ENCODE measurements around the gene FUT8. TPM values are rescaled to one million over a fixed set of nuclear protein-coding genes. Genes with fewer than 3 reads are reported as not detected.

Gene FUT8
- total and polyA plus RNA-seq, 2 of the 8 experiments (the other 6 are each of a cell fraction or from before 2014, with no cell fraction given): 10.5 to 25.1 TPM

DNA sequence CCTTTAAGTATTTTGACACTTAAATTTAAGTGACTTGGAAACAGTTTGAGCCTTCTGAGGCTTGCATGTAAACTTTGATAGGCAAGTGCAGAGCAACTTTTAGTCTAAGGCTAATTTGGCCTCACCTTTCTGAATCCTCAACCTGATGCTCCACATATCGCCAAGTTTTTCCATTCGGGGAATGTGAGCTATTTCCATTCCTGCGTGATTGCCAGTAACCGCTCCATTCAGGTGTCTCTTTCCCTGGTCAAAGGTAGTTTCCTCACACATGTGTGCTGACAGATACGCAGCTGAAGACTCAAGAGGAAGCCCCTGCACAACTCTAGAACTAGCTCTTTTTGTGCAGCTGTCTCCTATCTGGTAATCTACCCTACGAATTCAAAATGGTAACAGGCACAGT is 25.4 kb upstream of the FUT8 start:
- Histone ChIP-seq H3K23ac (ENCODE audit: insufficient read length) (no peak overlapping the region), H4K8ac (ENCODE audit: extremely low read depth, insufficient read depth, low read length) (no peak overlapping the region), H3K9ac (replicated peaks in 1 of 4; ENCODE audit: extremely low read depth in 1 of 4, low read depth in 3 of 4, low read length in 3 of 4) (no peak overlapping the region), H3K23me2 (ENCODE audit: low read depth, low read length) (no peaks in the 10 kb centered on the region), H3K36me3 (ENCODE audit: control insufficient read depth in 2 of 4, insufficient read depth in 4 of 4, low read length in 3 of 4) (no peaks in the 10 kb centered on the region), H3K27me3 (replicated peaks in 1 of 4; ENCODE audit: control insufficient read depth in 3 of 4, extremely low read depth in 1 of 4, insufficient read depth in 3 of 4, low read length in 3 of 4) (no peaks in the 10 kb centered on the region), H3K4me3 (ENCODE audit: extremely low read depth in 1 of 4, insufficient read depth in 2 of 4, low read depth in 3 of 4, low read length in 4 of 4) (no peak overlapping the region), H3K4me2 (ENCODE audit: insufficient read depth in 1 of 2, low read depth in 2 of 2, low read length in 2 of 2) (no peak overlapping the region), H3K9me3 (ENCODE audit: insufficient read depth in 2 of 2, low read depth in 1 of 2, low read length in 1 of 2) (no peaks in the 10 kb centered on the region), H3K18ac (ENCODE audit: extremely low read depth, low read length) (peak overlapping the region; percentile 4; the same call in 1 of the 2 replicates), H3K27ac (ENCODE audit: low read depth, low read length) (no peak overlapping the region), H2BK5ac (ENCODE audit: low read depth, low read length) (no peak overlapping the region), H3K56ac (replicated peaks; ENCODE audit: insufficient read length, low read depth, low read length) (no peak overlapping the region), H3K4ac (replicated peaks; ENCODE audit: insufficient read length, low read depth, low read length) (peak overlapping the region; percentile 85), H4K20me1 (replicated peaks in 1 of 2; ENCODE audit: control insufficient read depth in 1 of 2, insufficient read depth in 2 of 2, low read length in 2 of 2) (no peaks in the 10 kb centered on the region), H4K91ac (replicated peaks; ENCODE audit: insufficient read length, low read length) (no peak overlapping the region), H3K4me1 (replicated peaks in 1 of 4; ENCODE audit: control insufficient read depth in 3 of 4, insufficient read depth in 4 of 4, low read length in 3 of 4) (no peaks in the 10 kb centered on the region), H2BK20ac (ENCODE audit: low read length) (no peak overlapping the region), H2AFZ (ENCODE audit: low read length) (peak overlapping the region; percentile 86), H3K79me1 (ENCODE audit: low read depth, low read length) (no peaks in the 10 kb centered on the region), H4K5ac (ENCODE audit: insufficient read length, low read depth, low read length) (no peak overlapping the region), H2BK120ac (replicated peaks; ENCODE audit: low read depth, low read length) (peak overlapping the region; percentile 54), H2BK12ac (ENCODE audit: low read depth, low read length) (no peak overlapping the region), H3K14ac (ENCODE audit: insufficient read length) (no peak overlapping the region), H2AK5ac (ENCODE audit: low read depth, low read length) (no peak overlapping the region), H2BK15ac (ENCODE audit: low read length) (no peak overlapping the region), H3K79me2 (ENCODE audit: control insufficient read depth in 1 of 2, insufficient read depth in 2 of 2, low read length in 2 of 2) (no peaks in the 10 kb centered on the region)
- FAIRE-seq (no peak), DNase-seq (ENCODE audit: low read depth in 1 of 2, low spot score in 2 of 2) (no peak)
- WGBS, 2 experiments (ENCODE audit: extremely low coverage in 1 of 2, insufficient coverage in 1 of 2, insufficient read length in 1 of 2, insufficient replicate concordance in 2 of 2, low coverage in 1 of 2, low lambda C conversion rate in 2 of 2, missing lambda C conversion rate in 1 of 2): 90% methylated on average over 6 of the region's 6 CpGs; no CpG with 5 or more reads in 1 of the 2 experiments
- CTCF ChIA-PET (ENCODE audit: partially characterized antibody): no interaction called here
- POLR2A ChIA-PET (ENCODE audit: partially characterized antibody): no interaction called here
- TF ChIP-seq EZH2 (IDR thresholded peaks at IDR 0.05; ENCODE audit: low read depth, low read length, severe bottlenecking) (no peak), RFX5 (IDR thresholded peaks at IDR 0.05; ENCODE audit: borderline replicate concordance, low read depth, low read length) (no peak), TBP (IDR thresholded peaks at IDR 0.05; ENCODE audit: low read depth, low read length) (no peak), GTF2F1 (IDR thresholded peaks at IDR 0.05; ENCODE audit: borderline replicate concordance, low read depth, low read length) (no peak), HDAC2 (IDR thresholded peaks at IDR 0.05; ENCODE audit: borderline replicate concordance in 1 of 2, low read depth in 2 of 2, low read length in 2 of 2) (no peak), GABPA (IDR thresholded peaks at IDR 0.05; ENCODE audit: borderline replicate concordance, insufficient read depth, low read length) (no peak), FOSL1 (IDR thresholded peaks at IDR 0.05; ENCODE audit: insufficient read depth, low read depth, low read length) (no peak), KDM4A (IDR thresholded peaks at IDR 0.05; ENCODE audit: low read depth, low read length, severe bottlenecking) (no peak), NANOG (IDR thresholded peaks at IDR 0.05; ENCODE audit: insufficient read depth, low read depth, low read length, poor library complexity, severe bottlenecking) (no peak), SP2 (IDR thresholded peaks at IDR 0.05; ENCODE audit: low read length) (no peak), ZNF274 (IDR thresholded peaks at IDR 0.05; ENCODE audit: borderline replicate concordance, extremely low read depth, low read length) (no peak), SRF (IDR thresholded peaks at IDR 0.05; ENCODE audit: low read depth, low read length) (no peak), JUND (IDR thresholded peaks at IDR 0.05; ENCODE audit: low read length) (no peak), TAF7 (optimal IDR thresholded peaks at IDR 0.05; ENCODE audit: borderline replicate concordance, low read depth, low read length) (no peak), SP4 (IDR thresholded peaks at IDR 0.05; ENCODE audit: low read length) (no peak)

Measured in H1 (cell line).